Testis (tissue), 3 donors: ENCODE measurements around the gene CD79A. TPM values are rescaled to one million over a fixed set of nuclear protein-coding genes. Genes with fewer than 3 reads are reported as not detected.

Experiments used
- DNase-seq: peaks from one replicate; pipeline ENCODE4 v3.0.0-alpha.2; 2019
- H3K27ac ChIP-seq, 2 donors: fragments of 200-600 bp; sonication (generic); one replicate each; pipeline ENCODE4 v1.5.1; 2019
- H3K27me3 ChIP-seq: fragments of 200-600 bp; sonication (generic); one replicate; pipeline ENCODE4 v1.5.1; 2019
- H3K36me3 ChIP-seq: fragments of 200-600 bp; sonication (generic); one replicate; pipeline ENCODE4 v1.5.1; 2017; ENCODE audit warnings: low read depth; ENCODE audit errors: missing control alignments
- H3K4me1 ChIP-seq: fragments of 200-600 bp; sonication (generic); one replicate; pipeline ENCODE4 v1.5.1; 2019
- H3K4me3 ChIP-seq, 2 donors: fragments of 200-600 bp; sonication (generic); one replicate each; pipeline ENCODE4 v1.5.1; 2017 to 2019
- H3K9me3 ChIP-seq: fragments of 200-600 bp; sonication (generic); one replicate; pipeline ENCODE4 v1.5.1; 2017
- CTCF ChIP-seq, 3 experiments: fragments of 450-650 bp in 2 of 3; fragments of 200-600 bp in 1 of 3; sonication (generic) in 1 of 3; IDR thresholded peaks; one replicate each; pipeline ENCODE4 v1.5.1; 2016 to 2019; ENCODE audit warnings: antibody characterized with exemption in 3 of 3, mild to moderate bottlenecking in 2 of 3, moderate library complexity in 1 of 3
- POLR2A ChIP-seq: fragments of 450-650 bp; IDR thresholded peaks from one replicate; pipeline ENCODE4 v1.6.1; 2017; ENCODE audit warnings: antibody characterized with exemption, mild to moderate bottlenecking, moderate library complexity
- WGBS, 2 donors: methylation state at CpG; one replicate each; pipeline ENCODE4 v1.1.5; 2018; 5-methylcytosine and 5-hydroxymethylcytosine counted together
- intact Hi-C: fragments of 100-400 bp; cut with DNase I; formaldehyde crosslinking; loops from one replicate; pipeline ENCODE4 v1.15.1; 2023; ENCODE audit warnings: low total_unique reads
- polyA plus RNA-seq: library from polyadenylated mRNA; stranded (reverse); fragments of 350-450 nt; fragmentation: Illumina TruSeq; extraction: RNeasy Lipid Tissue Mini Kit (QIAGEN cat#74804); gene quantifications from one replicate; pipeline ENCODE4 v1.2.3, GENCODE V29; 2014; ENCODE audit warnings: low read depth, low replicate concordance; ENCODE audit not compliant: insufficient read depth
- total RNA-seq, 2 donors: library from RNA; depleted of rRNA; stranded (reverse); fragments of >200 nt; gene quantifications; one replicate each; pipeline ENCODE4 v1.2.3, GENCODE V29; 2016

Gene CD79A
- total and polyA plus RNA-seq, 3 donors from 2014 or later = 0.87 to 3.6 TPM; not detected in 1

GRCh38 chr19:41879670-41880328, 2.7 kb downstream of the CD79A start:
- Histone ChIP-seq H3K27me3 (no peaks in the 10 kb centered on the region), H3K4me1 (no peaks in the 10 kb centered on the region), H3K27ac (no peak overlapping the region), H3K4me3 (no peak overlapping the region), H3K36me3 (no peaks in the 10 kb centered on the region), H3K9me3 (no peaks in the 10 kb centered on the region)
- TF ChIP-seq POLR2A (no peak), CTCF (IDR thresholded peaks at IDR 0.05) (no peak)
- 89% methylated on average over 4 to 7 of the region's 7 CpGs for WGBS, 2 donors
- DNase-seq = no peak
- intact Hi-C loops = loop anchor here (10.0 kb wide), 1 partner anchor 75 kb away; the partner anchor contains the start of gene RABAC1

GRCh38 chr19:41880329-41880708, 3.2 kb downstream of the CD79A start:
- Histone ChIP-seq H3K4me3 (no peak overlapping the region), H3K36me3 (no peaks in the 10 kb centered on the region), H3K27ac (no peak overlapping the region), H3K9me3 (no peaks in the 10 kb centered on the region), H3K4me1 (peaks cover 3% of the 10 kb centered on the region), H3K27me3 (no peaks in the 10 kb centered on the region)
- no peak for DNase-seq
- 49 to 85% methylated on average over 5 of the region's 5 CpGs for WGBS, 2 donors
- no peak for TF ChIP-seq CTCF (IDR thresholded peaks at IDR 0.05)
- TF ChIP-seq POLR2A = no peak
- intact Hi-C loops = no loop called here

- TF ChIP-seq CTCF (IDR thresholded peaks at IDR 0.05) (no peak), POLR2A (no peak)
- DNase-seq = peak; percentile 36
- Histone ChIP-seq H3K27me3 (no peaks in the 10 kb centered on the region), H3K4me3 (peak within 1 kb of the TSS; percentile 71 to 83), H3K27ac (peak within 1 kb of the TSS; percentile 48 to 75), H3K9me3 (no peaks in the 10 kb centered on the region), H3K4me1 (peaks cover 3% of the 10 kb centered on the region), H3K36me3 (no peaks in the 10 kb centered on the region)
- 2% methylated on average over 17 to 52 of the region's 80 CpGs for WGBS, 2 donors
- intact Hi-C loops = no loop called here
Observed at GRCh38 chr19:41882568-41883462, 5.7 kb downstream of the CD79A start, which contains the start of gene ARHGEF1. ARHGEF1 (plus strand) TSS chr19:41883184; CDS start chr19:41888083, 4,899 bp downstream.

GRCh38 chr19:41883463-41883820, 6.4 kb downstream of the CD79A start:
- peak overlapping the region; percentile 48 to 75 for H3K27ac ChIP-seq
- H3K9me3 ChIP-seq = no peaks in the 10 kb centered on the region
- peaks cover 3% of the 10 kb centered on the region for H3K4me1 ChIP-seq
- no peak for DNase-seq
- 1% methylated on average over 17 to 23 of the region's 23 CpGs for WGBS, 2 donors
- TF ChIP-seq CTCF (IDR thresholded peaks at IDR 0.05) = no peak
- TF ChIP-seq POLR2A = no peak
- H3K27me3 ChIP-seq = no peaks in the 10 kb centered on the region
- intact Hi-C loops = no loop called here
- no peaks in the 10 kb centered on the region for H3K36me3 ChIP-seq
- H3K4me3 ChIP-seq = peak overlapping the region; percentile 71 to 83
